Epithelial cell of esophagus (primary cell): Measurements from ENCODE around the gene AMT.

Source experiments
- DNase-seq: peaks from one replicate; pipeline ENCODE4 v3.0.0; 2010; ENCODE audit warnings: low read depth
- H3K4me3 ChIP-seq: 2 replicates; pipeline ENCODE4 v1.5.1; 2011; ENCODE audit warnings: mild to moderate bottlenecking, low read length, control low read depth
- TF ChIP-seq, protein P1 (sequence below): IDR thresholded peaks from 2 replicates; pipeline ENCODE4 v1.5.1; 2011; ENCODE audit warnings: low read depth, mild to moderate bottlenecking, low read length, control low read depth, inconsistent platforms; ENCODE audit not compliant: insufficient read depth; ENCODE audit errors: missing control alignments

Gene AMT

DNA sequence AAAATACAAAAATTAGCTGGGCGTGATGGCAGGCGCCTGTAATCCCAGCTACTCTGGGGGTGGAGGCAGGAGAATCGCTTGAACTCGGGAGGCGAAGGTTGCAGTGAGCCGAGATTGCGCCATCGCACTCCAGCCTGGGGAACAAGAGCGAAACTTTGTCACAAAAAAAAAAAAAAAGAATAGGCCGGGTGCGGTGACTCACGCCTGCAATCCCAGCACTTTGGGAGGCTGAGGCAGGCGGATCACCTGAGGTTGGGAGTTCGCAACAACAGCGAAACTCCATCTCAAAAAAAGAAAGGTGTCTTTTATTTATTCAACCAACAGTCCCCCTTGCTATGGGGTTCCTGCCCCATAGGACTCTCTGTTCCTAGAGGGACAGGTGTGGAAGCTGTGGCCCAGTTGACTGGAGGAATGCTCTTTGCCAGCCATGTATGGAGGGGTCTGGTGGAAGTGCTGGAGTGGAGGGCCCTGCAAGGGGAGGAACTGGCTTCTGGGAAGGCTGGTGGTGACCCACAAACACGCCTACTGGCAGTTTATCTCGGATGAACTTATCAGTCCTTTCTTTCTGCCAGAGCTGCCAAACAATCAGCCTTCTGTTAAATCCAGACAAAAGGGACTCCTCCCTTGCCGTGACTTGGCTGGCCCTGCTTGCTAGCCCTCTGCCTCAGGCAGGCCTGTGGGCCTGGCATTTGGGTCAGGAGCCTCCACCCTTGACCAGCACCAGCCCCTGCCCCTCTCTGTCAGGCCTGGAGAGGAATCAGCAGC, 43.2 kb upstream of the AMT start:
- no peak overlapping the region for H3K4me3 ChIP-seq
- DNase-seq = no peak
- TF ChIP-seq, protein P1, sequence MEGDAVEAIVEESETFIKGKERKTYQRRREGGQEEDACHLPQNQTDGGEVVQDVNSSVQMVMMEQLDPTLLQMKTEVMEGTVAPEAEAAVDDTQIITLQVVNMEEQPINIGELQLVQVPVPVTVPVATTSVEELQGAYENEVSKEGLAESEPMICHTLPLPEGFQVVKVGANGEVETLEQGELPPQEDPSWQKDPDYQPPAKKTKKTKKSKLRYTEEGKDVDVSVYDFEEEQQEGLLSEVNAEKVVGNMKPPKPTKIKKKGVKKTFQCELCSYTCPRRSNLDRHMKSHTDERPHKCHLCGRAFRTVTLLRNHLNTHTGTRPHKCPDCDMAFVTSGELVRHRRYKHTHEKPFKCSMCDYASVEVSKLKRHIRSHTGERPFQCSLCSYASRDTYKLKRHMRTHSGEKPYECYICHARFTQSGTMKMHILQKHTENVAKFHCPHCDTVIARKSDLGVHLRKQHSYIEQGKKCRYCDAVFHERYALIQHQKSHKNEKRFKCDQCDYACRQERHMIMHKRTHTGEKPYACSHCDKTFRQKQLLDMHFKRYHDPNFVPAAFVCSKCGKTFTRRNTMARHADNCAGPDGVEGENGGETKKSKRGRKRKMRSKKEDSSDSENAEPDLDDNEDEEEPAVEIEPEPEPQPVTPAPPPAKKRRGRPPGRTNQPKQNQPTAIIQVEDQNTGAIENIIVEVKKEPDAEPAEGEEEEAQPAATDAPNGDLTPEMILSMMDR = no peak

GRCh38 chr3:49462222-49462621, 39.9 kb upstream of the AMT start:
- no peak overlapping the region for H3K4me3 ChIP-seq
- DNase-seq = peak; percentile 51
- TF ChIP-seq, protein P1 = no peak

- TF ChIP-seq, protein P1 = no peak
- no peak overlapping the region for H3K4me3 ChIP-seq
- peak; percentile 52 for DNase-seq
These were observed 39.3 kb upstream of the AMT start for GRCh38 chr3:49461443-49462171.

- TF ChIP-seq, protein P1 = no peak
- no peak overlapping the region for H3K4me3 ChIP-seq
These were observed 38.7 kb upstream of the AMT start for GRCh38 chr3:49460956-49461355.

GRCh38 chr3:49460188-49460890, 38.1 kb upstream of the AMT start:
- no peak for DNase-seq
- H3K4me3 ChIP-seq = no peak overlapping the region
- TF ChIP-seq, protein P1 = no peak

More at GRCh38 chr3:49460956-49461355, 38.7 kb upstream of the AMT start:
- no peak for DNase-seq

GRCh38 chr3:49456466-49456865, 34.2 kb upstream of the AMT start:
- H3K4me3 ChIP-seq = no peak overlapping the region
- no peak for DNase-seq
- TF ChIP-seq, protein P1 = no peak
